HepG2 (cell line): ENCODE results near the gene CEP20. TPM values are rescaled to one million over a fixed set of nuclear protein-coding genes. Genes with fewer than 3 reads are reported as not detected.

ENCODE experiments used
- CEBPB ChIP-seq: IDR thresholded peaks from 2 replicates; pipeline ENCODE4 v1.6.1; 2011; ENCODE audit warnings: low read depth, low read length, improper control_type of control experiment, borderline replicate concordance
- HNRNPK ChIP-seq: fragments of 200-400 bp; formaldehyde crosslinking; IDR thresholded peaks from 2 replicates; pipeline ENCODE4 v1.6.1; 2018; ENCODE audit warnings: low read length, low read depth, moderate library complexity, mild to moderate bottlenecking; ENCODE audit not compliant: poor library complexity, severe bottlenecking
- HOMEZ ChIP-seq: IDR thresholded peaks from 2 replicates; pipeline ENCODE4 v1.6.1; 2016; ENCODE audit warnings: low read depth
- JUND ChIP-seq: sonication (generic); formaldehyde crosslinking; IDR thresholded peaks from 2 replicates; pipeline ENCODE4 v1.8.0; 2022; ENCODE audit warnings: mild to moderate bottlenecking, missing genetic modification reagents
- MAFG ChIP-seq: sonication (generic); formaldehyde crosslinking; IDR thresholded peaks from 2 replicates; pipeline ENCODE4 v1.5.1; 2020; ENCODE audit warnings: mild to moderate bottlenecking, missing genetic modification reagents
- MTA3 ChIP-seq: sonication (generic); formaldehyde crosslinking; IDR thresholded peaks from 2 replicates; pipeline ENCODE4 v1.4.0; 2020; ENCODE audit warnings: missing genetic modification reagents
- NFAT5 ChIP-seq: sonication (generic); formaldehyde crosslinking; IDR thresholded peaks from 2 replicates; pipeline ENCODE4 v1.4.0; 2020; ENCODE audit warnings: missing genetic modification reagents
- RBAK ChIP-seq: sonication (generic); formaldehyde crosslinking; IDR thresholded peaks from 2 replicates; pipeline ENCODE4 v1.5.1; 2020; ENCODE audit warnings: mild to moderate bottlenecking, missing genetic modification reagents
- SIX4 ChIP-seq: sonication (generic); formaldehyde crosslinking; IDR thresholded peaks from 2 replicates; pipeline ENCODE4 v1.4.0; 2020; ENCODE audit warnings: missing genetic modification reagents
- SMAD9 ChIP-seq: sonication (generic); formaldehyde crosslinking; IDR thresholded peaks from 2 replicates; pipeline ENCODE4 v1.5.1; 2020; ENCODE audit warnings: mild to moderate bottlenecking, missing genetic modification reagents
- ZBTB4 ChIP-seq: sonication (generic); formaldehyde crosslinking; IDR thresholded peaks from 2 replicates; pipeline ENCODE4 v1.4.0; 2020; ENCODE audit warnings: missing genetic modification reagents, mild to moderate bottlenecking, borderline replicate concordance
- ZNF10 ChIP-seq: sonication (generic); formaldehyde crosslinking; IDR thresholded peaks from 2 replicates; pipeline ENCODE4 v1.4.0; 2020; ENCODE audit warnings: mild to moderate bottlenecking, low read depth, missing genetic modification reagents, borderline replicate concordance
- ZNF17 ChIP-seq: sonication (generic); formaldehyde crosslinking; IDR thresholded peaks from 2 replicates; pipeline ENCODE4 v1.5.0; 2020; ENCODE audit warnings: mild to moderate bottlenecking, missing genetic modification reagents
- ZNF3 ChIP-seq: IDR thresholded peaks from 2 replicates; pipeline ENCODE4 v1.7.0; 2017; ENCODE audit warnings: inconsistent platforms
- ZNF337 ChIP-seq: sonication (generic); formaldehyde crosslinking; IDR thresholded peaks from 2 replicates; pipeline ENCODE4 v1.5.1; 2020; ENCODE audit warnings: missing genetic modification reagents, low read depth, mild to moderate bottlenecking, borderline replicate concordance
- ZNF558 ChIP-seq: sonication (generic); formaldehyde crosslinking; IDR thresholded peaks from 2 replicates; pipeline ENCODE4 v1.9.0; 2022; ENCODE audit warnings: mild to moderate bottlenecking, missing genetic modification reagents, borderline replicate concordance
- ZNF569 ChIP-seq: sonication (generic); formaldehyde crosslinking; IDR thresholded peaks from 2 replicates; pipeline ENCODE4 v1.5.0; 2020; ENCODE audit warnings: mild to moderate bottlenecking, missing genetic modification reagents, moderate library complexity, borderline replicate concordance
- ZNF792 ChIP-seq: IDR thresholded peaks from 2 replicates; pipeline ENCODE4 v1.6.1; 2016
- ZSCAN29 ChIP-seq: sonication (generic); formaldehyde crosslinking; conservative IDR thresholded peaks from 2 replicates; pipeline ENCODE4 v1.4.0; 2020; ENCODE audit warnings: mild to moderate bottlenecking, missing genetic modification reagents
- polyA plus RNA-seq, 8 experiments: library from polyadenylated mRNA; depleted of rRNA in 3 of 8; stranded (reverse) in 7 of 8; unstranded in 1 of 8; fragments of >200 nt; fragmentation: Illumina TruSeq in 4 of 8; extraction: Trizol in 4 of 8; gene quantifications; 2 replicates each; pipeline versions ENCODE4 v1.2.1 to v1.2.3, GENCODE V29; 2011 to 2016; ENCODE audit warnings: low read depth in 4 of 8, missing spikeins in 1 of 8, mixed read lengths in 1 of 8; ENCODE audit not compliant: insufficient read depth in 1 of 8
- total RNA-seq, 5 experiments: library from RNA; depleted of rRNA; stranded (reverse); fragments of >200 nt; fragmentation: Illumina TruSeq; extraction: Trizol; gene quantifications; 2 replicates each; pipeline ENCODE4 v1.2.3, GENCODE V29; 2016; ENCODE audit warnings: low read depth in 1 of 5

The CEP20 gene
- total and polyA plus RNA-seq, 2 of the 13 experiments (the other 11 are each of a cell fraction or from before 2014, with no cell fraction given) = 53.0 to 54.1 TPM

- TF ChIP-seq ZBTB4 (no peak), ZNF558 (CRISPR knock-in tag) (no peak), HOMEZ (CRISPR knock-in tag) (peak; percentile 89), MAFG (no peak), ZNF17 (CRISPR knock-in tag) (no peak; the same call in 1 of the 2 replicates), ZNF3 (CRISPR knock-in tag) (0 out of 2 replicates have a peak, but pooled peaks have one; percentile 69), ZNF337 (0 out of 2 replicates have a peak, but pooled peaks have one; percentile 70), MTA3 (no peak), ZNF10 (CRISPR knock-in tag) (no peak), RBAK (CRISPR knock-in tag) (no peak), SIX4 (CRISPR knock-in tag) (no peak), ZNF569 (CRISPR knock-in tag) (0 out of 2 replicates have a peak, but pooled peaks have one; percentile 10), HNRNPK (no peak), SMAD9 (CRISPR knock-in tag) (peak; percentile 65; the same call in 1 of the 2 replicates), JUND (no peak), ZSCAN29 (CRISPR knock-in tag) (no peak), ZNF792 (CRISPR knock-in tag) (peak; percentile 62; the same call in 1 of the 2 replicates), NFAT5 (CRISPR knock-in tag) (peak; percentile 96; the same call in 1 of the 2 replicates), CEBPB (peak; percentile 94)
These were observed at the start of gene CEP20 (continued) for GRCh38 chr16:15888072-15888976.
